Measurements from ENCODE around the gene CDH20. TPM values are rescaled to one million over a fixed set of nuclear protein-coding genes. Genes with fewer than 3 reads are reported as not detected.
A peak's percentile ranks its signal among the peaks of the same experiment; 100 is the strongest.

Gene CDH20
- total RNA-seq, 2 donors from 2014 or later = 0.28 to 0.68 TPM

GRCh38 chr18:61551586-61551985 is 218.4 kb downstream of the CDH20 start:
- Histone ChIP-seq H3K4me1 (replicated peaks) (no peaks in the 10 kb centered on the region), H3K4me3 (no peak overlapping the region), H3K27me3 (replicated peaks; ENCODE audit: insufficient read depth) (no peaks in the 10 kb centered on the region), H3K9me3 (no peaks in the 10 kb centered on the region), H3K36me3 (no peaks in the 10 kb centered on the region), H3K27ac (no peak overlapping the region)
- DNase-seq (ENCODE audit: low spot score) = peak; percentile 77
- intact Hi-C loops (cut with DNase I) = loop anchor here (5.0 kb wide), 1 partner anchor 581 kb away; no protein-coding TSS in a partner anchor
- TF ChIP-seq CTCF (IDR thresholded peaks at IDR 0.05) (peak; percentile 50 to 87 (median 72)), POLR2AphosphoS5 (IDR thresholded peaks at IDR 0.05) (peak; percentile 40), POLR2A (IDR thresholded peaks at IDR 0.05) (no peak)
- WGBS = 23% methylated on average over 5 of the region's 5 CpGs

GRCh38 chr18:61553045-61553659 is 219.9 kb downstream of the CDH20 start:
- no peak for DNase-seq (ENCODE audit: low spot score)
- Histone ChIP-seq H3K27me3 (replicated peaks; ENCODE audit: insufficient read depth) (no peaks in the 10 kb centered on the region), H3K36me3 (no peaks in the 10 kb centered on the region), H3K27ac (no peak overlapping the region), H3K4me1 (replicated peaks) (no peaks in the 10 kb centered on the region), H3K4me3 (no peak overlapping the region), H3K9me3 (no peaks in the 10 kb centered on the region)
- intact Hi-C loops (cut with DNase I) = loop anchor here (5.0 kb wide), 1 partner anchor 579 kb away; no protein-coding TSS in a partner anchor
- TF ChIP-seq POLR2A (IDR thresholded peaks at IDR 0.05) (no peak), POLR2AphosphoS5 (IDR thresholded peaks at IDR 0.05) (no peak), CTCF (IDR thresholded peaks at IDR 0.05) (no peak)
- 84% methylated on average over 4 of the region's 4 CpGs for WGBS

- TF ChIP-seq POLR2AphosphoS5 (IDR thresholded peaks at IDR 0.05) (no peak), POLR2A (IDR thresholded peaks at IDR 0.05) (no peak), CTCF (IDR thresholded peaks at IDR 0.05) (no peak)
- Histone ChIP-seq H3K4me3 (no peak overlapping the region), H3K9me3 (no peaks in the 10 kb centered on the region), H3K27me3 (replicated peaks; ENCODE audit: insufficient read depth) (no peaks in the 10 kb centered on the region), H3K27ac (no peak overlapping the region), H3K36me3 (no peaks in the 10 kb centered on the region), H3K4me1 (replicated peaks) (no peaks in the 10 kb centered on the region)
- WGBS = 85% methylated on average over 59 of the region's 67 CpGs
- DNase-seq (ENCODE audit: low spot score) = no peak
- intact Hi-C loops (cut with DNase I) = loop anchor here (5.0 kb wide), 1 partner anchor 578 kb away; no protein-coding TSS in a partner anchor
These were observed 221.0 kb downstream of the CDH20 start for GRCh38 chr18:61554117-61554776.

- Histone ChIP-seq H3K4me3 (no peak overlapping the region), H3K9me3 (no peaks in the 10 kb centered on the region), H3K27ac (no peak overlapping the region), H3K36me3 (no peaks in the 10 kb centered on the region), H3K4me1 (replicated peaks) (no peaks in the 10 kb centered on the region), H3K27me3 (replicated peaks; ENCODE audit: insufficient read depth) (no peaks in the 10 kb centered on the region)
- intact Hi-C loops (cut with DNase I) = loop anchor here (5.0 kb wide), 1 partner anchor 577 kb away; no protein-coding TSS in a partner anchor
- 86% methylated on average over 4 of the region's 4 CpGs for WGBS
- no peak for DNase-seq (ENCODE audit: low spot score)
- no peak for TF ChIP-seq POLR2AphosphoS5 (IDR thresholded peaks at IDR 0.05)
These were observed 221.7 kb downstream of the CDH20 start for GRCh38 chr18:61554946-61555361.

GRCh38 chr18:61556316-61556715 is 223.1 kb downstream of the CDH20 start:
- Histone ChIP-seq H3K4me3 (no peak overlapping the region), H3K4me1 (replicated peaks) (no peaks in the 10 kb centered on the region), H3K36me3 (no peaks in the 10 kb centered on the region), H3K27me3 (replicated peaks; ENCODE audit: insufficient read depth) (no peaks in the 10 kb centered on the region), H3K27ac (no peak overlapping the region), H3K9me3 (no peaks in the 10 kb centered on the region)
- WGBS = 83% methylated on average over 3 of the region's 3 CpGs
- no peak for DNase-seq (ENCODE audit: low spot score)
- TF ChIP-seq POLR2AphosphoS5 (IDR thresholded peaks at IDR 0.05) (no peak), CTCF (IDR thresholded peaks at IDR 0.05) (no peak), POLR2A (IDR thresholded peaks at IDR 0.05) (no peak)
- intact Hi-C loops (cut with DNase I) = no loop called here

All from prostate gland (tissue), 2 donors.